HEK293 (cell line): ENCODE results near the gene TRIB2.
A peak's percentile ranks its signal among the peaks of the same experiment; 100 is the strongest.

ENCODE experiments used
- CTCF ChIA-PET: fragments of 350-600 bp; formaldehyde crosslinking; extraction: SDS; loops from one replicate; lab custom pipeline; 2021; ENCODE audit warnings: antibody characterized with exemption; lab: Yijun Ruan, JAX
- POLR2A ChIA-PET: fragments of 300-600 bp; formaldehyde crosslinking; extraction: SDS; loops from one replicate; lab custom pipeline; 2020; ENCODE audit warnings: antibody characterized with exemption, inconsistent platforms; lab: Yijun Ruan, JAX
- H3K27ac ChIP-seq: fragments of 200-500 bp; sonication (Bioruptor generic); 2 replicates; pipeline ENCODE4 v1.5.1; 2014; ENCODE audit warnings: low read depth, low read length, control low read depth, inconsistent platforms; ENCODE audit errors: extremely low read depth
- H3K36me3 ChIP-seq, 2 experiments: fragments of 200-500 bp in 1 of 2; sonication (Bioruptor generic) in 1 of 2; 1 replicate in 1 of 2; 2 replicates in 1 of 2; pipeline ENCODE4 v1.5.1; 2014 to 2017; ENCODE audit warnings: inconsistent platforms in 2 of 2, low read length in 2 of 2; ENCODE audit not compliant: control insufficient read depth in 2 of 2, insufficient read depth in 1 of 2
- H3K4me1 ChIP-seq: fragments of 200-500 bp; sonication (Bioruptor generic); 2 replicates; pipeline ENCODE4 v1.5.1; 2014; ENCODE audit warnings: mild to moderate bottlenecking, low read length, inconsistent platforms; ENCODE audit not compliant: control insufficient read depth, insufficient read depth
- H3K4me3 ChIP-seq: 2 replicates; pipeline ENCODE4 v1.5.1; 2011; ENCODE audit warnings: low read depth, mild to moderate bottlenecking, control low read depth, low read length, moderate library complexity
- H3K9me3 ChIP-seq: fragments of 200-500 bp; sonication (Bioruptor generic); 2 replicates; pipeline ENCODE4 v1.5.1; 2014; ENCODE audit warnings: low read depth, low read length, inconsistent platforms; ENCODE audit not compliant: control insufficient read depth, insufficient read depth
- ATF2 ChIP-seq: fragments of 450-650 bp; formaldehyde crosslinking; IDR thresholded peaks from 2 replicates; pipeline ENCODE4 v1.5.1; 2016; ENCODE audit warnings: missing biosample characterization, missing genetic modification characterization, low read depth
- GLI2 ChIP-seq: fragments of 450-650 bp; formaldehyde crosslinking; IDR thresholded peaks from 2 replicates; pipeline ENCODE4; 2017; ENCODE audit warnings: missing biosample characterization, missing genetic modification characterization, low read depth, borderline replicate concordance
- GLI4 ChIP-seq: fragments of 450-650 bp; formaldehyde crosslinking; IDR thresholded peaks from 2 replicates; pipeline ENCODE4 v1.5.1; 2016; ENCODE audit warnings: missing biosample characterization, missing genetic modification characterization
- GLIS1 ChIP-seq: fragments of 450-650 bp; formaldehyde crosslinking; IDR thresholded peaks from 2 replicates; pipeline ENCODE4 v1.5.1; 2016; ENCODE audit warnings: missing biosample characterization, missing genetic modification characterization
- HOXC10 ChIP-seq: sonication (generic); formaldehyde crosslinking; IDR thresholded peaks from 2 replicates; pipeline ENCODE4 v1.8.1; 2023; ENCODE audit warnings: mild to moderate bottlenecking, missing genetic modification reagents
- MEIS1 ChIP-seq: sonication (generic); formaldehyde crosslinking; IDR thresholded peaks from 2 replicates; pipeline ENCODE4 v1.8.1; 2022; ENCODE audit warnings: missing genetic modification reagents, mild to moderate bottlenecking, borderline replicate concordance
- ZBTB20 ChIP-seq: fragments of 450-650 bp; formaldehyde crosslinking; IDR thresholded peaks from 2 replicates; pipeline ENCODE4 v1.5.1; 2016; ENCODE audit warnings: missing biosample characterization, missing genetic modification characterization
- ZBTB21 ChIP-seq: fragments of 450-650 bp; formaldehyde crosslinking; IDR thresholded peaks from 2 replicates; pipeline ENCODE4 v1.5.1; 2017; ENCODE audit warnings: missing biosample characterization, missing genetic modification characterization
- ZBTB44 ChIP-seq: fragments of 450-650 bp; IDR thresholded peaks from 2 replicates; pipeline ENCODE4 v1.5.1; 2018; ENCODE audit warnings: missing biosample characterization, mild to moderate bottlenecking, missing genetic modification characterization
- ZFHX2 ChIP-seq: fragments of 450-650 bp; formaldehyde crosslinking; conservative IDR thresholded peaks from 2 replicates; pipeline ENCODE4 v1.5.1; 2016; ENCODE audit warnings: missing biosample characterization, missing genetic modification characterization
- ZNF148 ChIP-seq: fragments of 450-650 bp; formaldehyde crosslinking; IDR thresholded peaks from 2 replicates; pipeline ENCODE4 v1.5.0; 2017; ENCODE audit warnings: missing biosample characterization, missing genetic modification characterization, borderline replicate concordance
- ZNF18 ChIP-seq: fragments of 450-650 bp; formaldehyde crosslinking; IDR thresholded peaks from 2 replicates; pipeline ENCODE4 v1.5.1; 2016; ENCODE audit warnings: missing biosample characterization, missing genetic modification characterization
- ZNF324 ChIP-seq: fragments of 450-650 bp; formaldehyde crosslinking; IDR thresholded peaks from 2 replicates; pipeline ENCODE4 v1.5.1; 2016; ENCODE audit warnings: missing biosample characterization, missing genetic modification characterization
- ZNF501 ChIP-seq: fragments of 450-650 bp; formaldehyde crosslinking; IDR thresholded peaks from 2 replicates; pipeline ENCODE4 v1.5.1; 2016; ENCODE audit warnings: missing biosample characterization, missing genetic modification characterization
- ZNF513 ChIP-seq: fragments of 450-650 bp; IDR thresholded peaks from 2 replicates; pipeline ENCODE4 v1.5.1; 2018; ENCODE audit warnings: missing biosample characterization, missing genetic modification characterization
- ZNF660 ChIP-seq: fragments of 450-650 bp; IDR thresholded peaks from 2 replicates; pipeline ENCODE4 v1.5.1; 2018; ENCODE audit warnings: missing biosample characterization, mild to moderate bottlenecking, missing genetic modification characterization
- ZNF670 ChIP-seq: fragments of 450-650 bp; formaldehyde crosslinking; IDR thresholded peaks from 2 replicates; pipeline ENCODE4 v1.5.1; 2016; ENCODE audit warnings: missing biosample characterization, missing genetic modification characterization, low read depth
- ZNF76 ChIP-seq: fragments of 450-650 bp; formaldehyde crosslinking; IDR thresholded peaks from 2 replicates; pipeline ENCODE4; 2016; ENCODE audit warnings: low read depth, missing biosample characterization, missing genetic modification characterization, borderline replicate concordance

Gene TRIB2

GRCh38 chr2:12771154-12771553 is 54.4 kb downstream of the TRIB2 start:
- Histone ChIP-seq H3K4me1 (no peaks in the 10 kb centered on the region; the same call in 1 of the 2 replicates), H3K36me3 (no peaks in the 10 kb centered on the region), H3K27ac (no peak overlapping the region), H3K9me3 (no peaks in the 10 kb centered on the region), H3K4me3 (no peak overlapping the region)
- ChIA-PET POLR2A (no interaction called here), CTCF (interaction anchor here (0.7 kb wide), 1 partner anchor 50 kb away, joined by 3 read pairs; no protein-coding TSS in a partner anchor)
- peak; percentile 70 for TF ChIP-seq GLIS1 (tag by site-specific recombination)
- no peak for TF ChIP-seq ZNF670 (tag by site-specific recombination)
- TF ChIP-seq ZBTB21 = 0 out of 2 replicates have a peak, but pooled peaks have one; percentile 17
- TF ChIP-seq ZFHX2 (tag by site-specific recombination) = peak; percentile 71
- TF ChIP-seq ZNF148 (tag by site-specific recombination) = no peak
- no peak for TF ChIP-seq ZBTB20 (tag by site-specific recombination)
- no peak for TF ChIP-seq HOXC10 (CRISPR knock-in tag)
- TF ChIP-seq MEIS1 (CRISPR knock-in tag) = no peak
- TF ChIP-seq ATF2 (tag by site-specific recombination) = peak; percentile 89
- no peak for TF ChIP-seq ZNF501 (tag by site-specific recombination)

- H3K4me3 ChIP-seq = no peak overlapping the region
- H3K27ac ChIP-seq = no peak overlapping the region
- no peaks in the 10 kb centered on the region for H3K9me3 ChIP-seq
- no peaks in the 10 kb centered on the region; the same call in 1 of the 2 replicates for H3K4me1 ChIP-seq
- POLR2A ChIA-PET = no interaction called here
- CTCF ChIA-PET = interaction anchor here (1.1 kb wide), 1 partner anchor 75 kb away, joined by 3 read pairs; no protein-coding TSS in a partner anchor
- no peaks in the 10 kb centered on the region for H3K36me3 ChIP-seq
- TF ChIP-seq ZNF76 (no peak), ZBTB44 (tag by site-specific recombination) (no peak), GLI2 (tag by site-specific recombination) (no peak), GLI4 (tag by site-specific recombination) (no peak)
Measured at GRCh38 chr2:12773586-12774394, 57.1 kb downstream of the TRIB2 start.

- ChIA-PET CTCF (no interaction called here), POLR2A (no interaction called here)
- no peak for TF ChIP-seq ZNF660
- no peak for TF ChIP-seq ZNF513
- TF ChIP-seq ZNF18 (tag by site-specific recombination) = no peak
- no peak for TF ChIP-seq ZNF324
- Histone ChIP-seq H3K27ac (no peak overlapping the region), H3K36me3 (no peaks in the 10 kb centered on the region), H3K4me1 (no peaks in the 10 kb centered on the region; the same call in 1 of the 2 replicates), H3K9me3 (no peaks in the 10 kb centered on the region), H3K4me3 (no peak overlapping the region)
Measured at GRCh38 chr2:12774395-12774727, 57.6 kb downstream of the TRIB2 start.
